Astrocyte (in vitro differentiated cells and primary cell): ENCODE results near the gene HSP90AA1.

Source experiments
- EZH2 ChIP-seq: IDR thresholded peaks from 2 replicates; pipeline ENCODE4 v1.6.1; 2012; ENCODE audit warnings: mild to moderate bottlenecking, low read length, inconsistent platforms; ENCODE audit not compliant: insufficient read depth
- TF ChIP-seq, protein P1 (sequence below): IDR thresholded peaks from 2 replicates; pipeline ENCODE4 v1.5.1; 2011; ENCODE audit warnings: low read depth, mild to moderate bottlenecking, inconsistent platforms, low read length, moderate library complexity; ENCODE audit not compliant: insufficient read depth

DNA sequence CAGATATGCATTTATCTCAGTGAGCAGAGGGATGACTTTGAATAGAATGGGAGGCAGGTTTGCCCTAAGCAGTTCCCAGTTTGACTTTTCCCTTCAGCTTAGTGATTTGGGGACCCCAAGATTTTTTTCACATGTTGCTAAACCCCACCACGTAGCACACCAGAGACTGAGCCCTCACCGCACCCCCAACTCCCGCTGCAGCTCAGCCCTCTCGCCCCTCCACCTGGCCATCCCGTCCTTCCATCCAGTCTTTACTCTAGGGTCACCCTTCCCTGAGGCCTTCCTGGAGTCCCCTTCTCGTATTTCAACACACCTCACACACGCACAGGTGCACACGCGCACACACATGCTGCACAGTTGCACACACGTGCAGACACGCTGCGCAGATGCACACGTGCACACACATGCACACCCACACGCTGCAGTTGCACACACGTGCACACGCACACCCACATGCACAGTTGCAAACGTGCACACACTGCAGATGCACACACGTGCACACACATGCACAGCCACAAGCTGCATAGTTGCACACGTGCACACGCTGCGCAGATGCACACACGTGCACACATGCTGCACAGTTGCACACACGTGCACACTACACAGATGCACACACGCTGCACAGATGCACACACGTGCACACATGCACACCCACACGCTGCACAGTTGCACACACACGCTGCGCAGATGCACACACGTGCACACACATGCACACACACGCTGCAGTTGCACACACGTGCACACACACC is 30.0 kb downstream of the HSP90AA1 start:
- TF ChIP-seq, protein P1, sequence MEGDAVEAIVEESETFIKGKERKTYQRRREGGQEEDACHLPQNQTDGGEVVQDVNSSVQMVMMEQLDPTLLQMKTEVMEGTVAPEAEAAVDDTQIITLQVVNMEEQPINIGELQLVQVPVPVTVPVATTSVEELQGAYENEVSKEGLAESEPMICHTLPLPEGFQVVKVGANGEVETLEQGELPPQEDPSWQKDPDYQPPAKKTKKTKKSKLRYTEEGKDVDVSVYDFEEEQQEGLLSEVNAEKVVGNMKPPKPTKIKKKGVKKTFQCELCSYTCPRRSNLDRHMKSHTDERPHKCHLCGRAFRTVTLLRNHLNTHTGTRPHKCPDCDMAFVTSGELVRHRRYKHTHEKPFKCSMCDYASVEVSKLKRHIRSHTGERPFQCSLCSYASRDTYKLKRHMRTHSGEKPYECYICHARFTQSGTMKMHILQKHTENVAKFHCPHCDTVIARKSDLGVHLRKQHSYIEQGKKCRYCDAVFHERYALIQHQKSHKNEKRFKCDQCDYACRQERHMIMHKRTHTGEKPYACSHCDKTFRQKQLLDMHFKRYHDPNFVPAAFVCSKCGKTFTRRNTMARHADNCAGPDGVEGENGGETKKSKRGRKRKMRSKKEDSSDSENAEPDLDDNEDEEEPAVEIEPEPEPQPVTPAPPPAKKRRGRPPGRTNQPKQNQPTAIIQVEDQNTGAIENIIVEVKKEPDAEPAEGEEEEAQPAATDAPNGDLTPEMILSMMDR: no peak
- TF ChIP-seq EZH2: no peak
